ENCODE results near the gene COL4A4. TPM values are rescaled to one million over a fixed set of nuclear protein-coding genes. Genes with fewer than 3 reads are reported as not detected.
A peak's percentile ranks its signal among the peaks of the same experiment; 100 is the strongest.

Gene COL4A4
- total RNA-seq, 1 donor: 0.36 TPM

DNA sequence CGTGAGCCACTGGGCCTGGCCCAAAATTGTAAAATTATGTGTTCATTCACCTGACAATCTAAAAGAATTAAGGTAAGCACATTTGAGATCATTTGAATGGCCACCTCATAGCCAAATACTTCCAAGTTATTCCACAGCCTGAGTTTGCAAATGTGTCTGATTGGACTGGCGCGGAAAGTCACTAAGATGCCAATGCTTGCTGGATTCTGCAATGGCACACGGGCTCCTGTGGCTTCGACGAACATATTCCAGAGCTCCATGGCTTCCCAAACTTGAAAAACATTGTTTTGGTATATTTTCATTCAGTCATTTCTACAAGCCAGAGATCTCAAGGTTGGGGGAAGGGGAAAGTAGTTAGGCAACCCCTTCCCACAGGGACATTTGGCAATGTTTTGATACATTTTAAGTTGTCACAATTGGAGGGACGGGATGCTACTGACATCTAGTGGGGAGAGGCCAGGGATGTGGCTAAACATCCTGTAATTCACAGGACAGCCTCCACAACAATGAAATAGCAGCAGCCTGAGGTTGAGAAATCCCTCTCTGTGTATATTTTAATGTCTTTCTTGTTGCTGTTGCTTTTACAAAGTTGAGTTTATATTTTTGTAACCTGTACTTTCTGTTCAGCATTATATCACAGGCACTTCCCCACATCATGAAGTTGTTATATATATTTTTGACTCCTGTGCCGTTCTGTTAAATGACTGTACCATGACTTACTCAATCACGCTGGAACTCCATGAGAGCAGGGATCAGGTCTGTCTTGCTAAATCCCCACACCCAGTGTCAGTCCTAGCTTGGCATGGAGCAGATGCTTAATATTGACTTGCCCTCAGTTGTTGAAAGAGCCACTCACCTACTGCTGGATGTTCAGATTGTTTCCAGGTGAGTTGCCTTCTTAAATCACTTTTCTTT, 56.9 kb downstream of the COL4A4 start:
- Histone ChIP-seq H2AFZ (ENCODE audit: low read length) (peak overlapping the region; percentile 70), H3K27ac (ENCODE audit: low read depth, low read length) (no peak overlapping the region), H3K4me2 (ENCODE audit: insufficient read depth, low read length) (peak overlapping the region; percentile 49), H3K4me3 (ENCODE audit: insufficient read depth, low read length) (peak overlapping the region; percentile 21), H3K36me3 (ENCODE audit: insufficient read depth, low read length) (no peaks in the 10 kb centered on the region), H4K20me1 (ENCODE audit: insufficient read depth, low read length) (no peaks in the 10 kb centered on the region), H3K79me2 (ENCODE audit: insufficient read depth, low read length) (no peaks in the 10 kb centered on the region), H3K27me3 (ENCODE audit: insufficient read depth, low read length) (no peaks in the 10 kb centered on the region), H3K9me3 (ENCODE audit: low read depth, low read length) (no peaks in the 10 kb centered on the region), H3K4me1 (ENCODE audit: insufficient read depth, low read length) (peaks cover 3% of the 10 kb centered on the region)
- DNase-seq (ENCODE audit: insufficient read length, low spot score, missing footprints): peak; percentile 65
- TF ChIP-seq, protein P1, sequence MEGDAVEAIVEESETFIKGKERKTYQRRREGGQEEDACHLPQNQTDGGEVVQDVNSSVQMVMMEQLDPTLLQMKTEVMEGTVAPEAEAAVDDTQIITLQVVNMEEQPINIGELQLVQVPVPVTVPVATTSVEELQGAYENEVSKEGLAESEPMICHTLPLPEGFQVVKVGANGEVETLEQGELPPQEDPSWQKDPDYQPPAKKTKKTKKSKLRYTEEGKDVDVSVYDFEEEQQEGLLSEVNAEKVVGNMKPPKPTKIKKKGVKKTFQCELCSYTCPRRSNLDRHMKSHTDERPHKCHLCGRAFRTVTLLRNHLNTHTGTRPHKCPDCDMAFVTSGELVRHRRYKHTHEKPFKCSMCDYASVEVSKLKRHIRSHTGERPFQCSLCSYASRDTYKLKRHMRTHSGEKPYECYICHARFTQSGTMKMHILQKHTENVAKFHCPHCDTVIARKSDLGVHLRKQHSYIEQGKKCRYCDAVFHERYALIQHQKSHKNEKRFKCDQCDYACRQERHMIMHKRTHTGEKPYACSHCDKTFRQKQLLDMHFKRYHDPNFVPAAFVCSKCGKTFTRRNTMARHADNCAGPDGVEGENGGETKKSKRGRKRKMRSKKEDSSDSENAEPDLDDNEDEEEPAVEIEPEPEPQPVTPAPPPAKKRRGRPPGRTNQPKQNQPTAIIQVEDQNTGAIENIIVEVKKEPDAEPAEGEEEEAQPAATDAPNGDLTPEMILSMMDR (IDR thresholded peaks at IDR 0.05; ENCODE audit: extremely low read depth, low read depth, low read length): peak; percentile 96

DNA sequence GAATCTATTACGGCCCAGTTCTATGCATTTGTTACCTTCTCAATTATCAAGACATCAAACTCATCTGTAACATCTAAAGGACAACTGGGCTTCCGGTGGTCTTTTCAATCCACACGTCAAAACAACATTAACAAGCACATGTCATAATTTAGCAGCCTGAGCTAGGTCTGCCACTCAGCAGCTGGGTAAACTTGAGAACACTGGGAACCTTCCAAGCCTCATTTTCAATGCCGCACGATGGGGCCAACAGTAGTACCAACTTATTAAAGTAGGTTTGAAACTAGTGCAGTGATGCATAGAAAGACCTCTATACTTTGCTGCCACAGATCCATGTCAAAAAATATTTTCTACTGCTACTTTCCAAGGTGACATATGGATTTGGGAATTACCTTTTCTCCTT, 60.4 kb downstream of the COL4A4 start:
- H3K4me2 ChIP-seq (ENCODE audit: insufficient read depth, low read length): no peak overlapping the region
- no peak for DNase-seq (ENCODE audit: insufficient read length, low spot score, missing footprints)
- no peaks in the 10 kb centered on the region for H3K27me3 ChIP-seq (ENCODE audit: insufficient read depth, low read length)
- H3K79me2 ChIP-seq (ENCODE audit: insufficient read depth, low read length): no peaks in the 10 kb centered on the region
- no peak overlapping the region for H3K27ac ChIP-seq (ENCODE audit: low read depth, low read length)
- no peaks in the 10 kb centered on the region for H4K20me1 ChIP-seq (ENCODE audit: insufficient read depth, low read length)
- H3K9me3 ChIP-seq (ENCODE audit: low read depth, low read length): no peaks in the 10 kb centered on the region
- no peaks in the 10 kb centered on the region for H3K36me3 ChIP-seq (ENCODE audit: insufficient read depth, low read length)
- peaks cover 3% of the 10 kb centered on the region for H3K4me1 ChIP-seq (ENCODE audit: insufficient read depth, low read length)
- no peak overlapping the region for H2AFZ ChIP-seq (ENCODE audit: low read length)
- TF ChIP-seq, protein P1 (IDR thresholded peaks at IDR 0.05; ENCODE audit: extremely low read depth, low read depth, low read length): no peak
- H3K4me3 ChIP-seq (ENCODE audit: insufficient read depth, low read length): no peak overlapping the region

DNA sequence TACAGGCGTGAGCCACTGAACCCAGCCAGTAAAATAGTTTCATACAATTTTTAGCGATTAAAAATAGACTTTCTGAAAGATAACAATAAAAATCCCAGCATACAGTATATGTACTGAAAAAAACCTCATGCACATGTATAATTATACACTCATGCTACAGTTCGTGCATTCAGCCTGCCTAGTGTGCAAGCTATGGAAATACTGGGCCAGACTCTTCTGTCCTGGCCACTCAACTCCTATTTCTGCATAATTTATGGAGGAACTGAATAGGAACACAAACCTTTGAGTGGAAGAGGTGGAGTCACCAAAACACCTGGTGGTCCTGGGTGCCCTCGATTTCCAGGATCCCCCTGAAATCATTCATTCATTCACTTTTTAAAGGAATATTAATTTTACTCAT, 64.7 kb downstream of the COL4A4 start:
- H3K4me1 ChIP-seq (ENCODE audit: insufficient read depth, low read length): no peaks in the 10 kb centered on the region
- no peaks in the 10 kb centered on the region for H3K9me3 ChIP-seq (ENCODE audit: low read depth, low read length)
- H2AFZ ChIP-seq (ENCODE audit: low read length): no peak overlapping the region
- no peak overlapping the region for H3K4me3 ChIP-seq (ENCODE audit: insufficient read depth, low read length)
- DNase-seq (ENCODE audit: insufficient read length, low spot score, missing footprints): no peak
- no peak overlapping the region for H3K4me2 ChIP-seq (ENCODE audit: insufficient read depth, low read length)
- H3K27ac ChIP-seq (ENCODE audit: low read depth, low read length): no peak overlapping the region
- H3K27me3 ChIP-seq (ENCODE audit: insufficient read depth, low read length): no peaks in the 10 kb centered on the region
- H3K79me2 ChIP-seq (ENCODE audit: insufficient read depth, low read length): no peaks in the 10 kb centered on the region
- no peaks in the 10 kb centered on the region for H3K36me3 ChIP-seq (ENCODE audit: insufficient read depth, low read length)
- TF ChIP-seq, protein P1 (IDR thresholded peaks at IDR 0.05; ENCODE audit: extremely low read depth, low read depth, low read length): no peak
- H4K20me1 ChIP-seq (ENCODE audit: insufficient read depth, low read length): no peaks in the 10 kb centered on the region

DNA sequence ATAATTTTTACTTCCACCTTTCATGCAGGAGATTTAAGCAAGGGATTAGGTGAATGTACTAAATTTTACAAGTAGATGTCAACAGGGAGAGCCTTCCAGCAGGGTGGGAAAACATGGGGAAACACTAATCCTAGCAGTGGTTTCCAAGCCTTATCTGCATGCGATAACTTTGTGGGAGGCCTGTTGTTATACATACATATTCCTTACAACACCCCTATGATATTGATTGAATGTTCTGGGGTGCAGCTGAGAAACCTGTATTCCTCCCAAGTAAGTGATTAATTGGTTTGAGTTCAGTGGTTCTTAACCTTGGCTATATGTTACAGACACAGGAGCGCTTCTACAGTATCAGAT, 65.9 kb downstream of the COL4A4 start:
- Histone ChIP-seq H3K4me3 (ENCODE audit: insufficient read depth, low read length) (no peak overlapping the region), H3K4me1 (ENCODE audit: insufficient read depth, low read length) (no peaks in the 10 kb centered on the region), H2AFZ (ENCODE audit: low read length) (no peak overlapping the region), H3K27ac (ENCODE audit: low read depth, low read length) (no peak overlapping the region), H4K20me1 (ENCODE audit: insufficient read depth, low read length) (no peaks in the 10 kb centered on the region), H3K36me3 (ENCODE audit: insufficient read depth, low read length) (no peaks in the 10 kb centered on the region), H3K27me3 (ENCODE audit: insufficient read depth, low read length) (no peaks in the 10 kb centered on the region), H3K9me3 (ENCODE audit: low read depth, low read length) (no peaks in the 10 kb centered on the region), H3K4me2 (ENCODE audit: insufficient read depth, low read length) (no peak overlapping the region), H3K79me2 (ENCODE audit: insufficient read depth, low read length) (no peaks in the 10 kb centered on the region)
- TF ChIP-seq, protein P1 (IDR thresholded peaks at IDR 0.05; ENCODE audit: extremely low read depth, low read depth, low read length): no peak
- no peak for DNase-seq (ENCODE audit: insufficient read length, low spot score, missing footprints)

Measured in osteoblast (primary cell).